ENCODE measurements around the gene GPX5.

GRCh38 chr6:28569748-28570147, 44.1 kb downstream of the GPX5 start:
- no peak for TF ChIP-seq CTCF (tag by site-specific recombination; IDR thresholded peaks at IDR 0.05)
- no peak for TF ChIP-seq REPIN1 (tag by site-specific recombination; IDR thresholded peaks at IDR 0.05; ENCODE audit: low read depth)
- TF ChIP-seq SP2 (tag by site-specific recombination; IDR thresholded peaks at IDR 0.05): no peak
- no peak for TF ChIP-seq HOXA7 (CRISPR knock-in tag; IDR thresholded peaks at IDR 0.05; ENCODE audit: borderline replicate concordance)
- TF ChIP-seq, protein P1, sequence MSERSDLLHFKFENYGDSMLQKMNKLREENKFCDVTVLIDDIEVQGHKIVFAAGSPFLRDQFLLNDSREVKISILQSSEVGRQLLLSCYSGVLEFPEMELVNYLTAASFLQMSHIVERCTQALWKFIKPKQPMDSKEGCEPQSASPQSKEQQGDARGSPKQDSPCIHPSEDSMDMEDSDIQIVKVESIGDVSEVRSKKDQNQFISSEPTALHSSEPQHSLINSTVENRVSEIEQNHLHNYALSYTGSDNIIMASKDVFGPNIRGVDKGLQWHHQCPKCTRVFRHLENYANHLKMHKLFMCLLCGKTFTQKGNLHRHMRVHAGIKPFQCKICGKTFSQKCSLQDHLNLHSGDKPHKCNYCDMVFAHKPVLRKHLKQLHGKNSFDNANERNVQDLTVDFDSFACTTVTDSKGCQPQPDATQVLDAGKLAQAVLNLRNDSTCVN (tag by site-specific recombination; optimal IDR thresholded peaks at IDR 0.05): no peak
- TF ChIP-seq GLI4 (tag by site-specific recombination; IDR thresholded peaks at IDR 0.05): no peak

All from HEK293 (cell line).